Kidney capillary endothelial cell (primary cell): Measurements from ENCODE around the gene BICDL1.

ENCODE experiments used
- DNase-seq: peaks from one replicate; pipeline ENCODE4 v3.0.0-alpha.2; 2018; ENCODE audit warnings: low spot score

The BICDL1 gene

GRCh38 chr12:120130011-120130410 lies 141.0 kb downstream of the BICDL1 start:
- no peak for DNase-seq

DNA sequence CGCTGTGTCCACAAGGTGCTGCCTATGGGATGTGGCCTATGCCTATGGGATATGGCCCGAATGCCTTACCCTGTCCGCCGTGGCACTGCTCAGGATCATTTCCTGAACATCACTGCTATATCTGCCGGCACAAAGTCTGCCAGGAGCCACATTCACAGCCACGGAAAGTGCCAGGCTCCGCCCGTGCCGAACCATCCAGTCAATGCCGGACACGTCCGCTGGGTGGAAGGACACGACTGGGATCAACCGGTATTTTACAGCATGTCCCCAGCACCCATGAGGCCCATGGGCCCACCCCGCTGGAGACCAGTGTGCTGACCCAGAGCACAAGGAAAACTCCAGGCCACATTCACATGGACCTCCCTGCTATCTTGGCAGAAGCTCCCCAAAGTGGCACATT lies 142.1 kb downstream of the BICDL1 start:
- DNase-seq = no peak

- DNase-seq = no peak
These were observed 143.2 kb downstream of the BICDL1 start for GRCh38 chr12:120132054-120132836.

GRCh38 chr12:120132863-120133385 lies 143.9 kb downstream of the BICDL1 start:
- no peak for DNase-seq

- no peak for DNase-seq
These were observed 145.4 kb downstream of the BICDL1 start for GRCh38 chr12:120134307-120134980.

DNA sequence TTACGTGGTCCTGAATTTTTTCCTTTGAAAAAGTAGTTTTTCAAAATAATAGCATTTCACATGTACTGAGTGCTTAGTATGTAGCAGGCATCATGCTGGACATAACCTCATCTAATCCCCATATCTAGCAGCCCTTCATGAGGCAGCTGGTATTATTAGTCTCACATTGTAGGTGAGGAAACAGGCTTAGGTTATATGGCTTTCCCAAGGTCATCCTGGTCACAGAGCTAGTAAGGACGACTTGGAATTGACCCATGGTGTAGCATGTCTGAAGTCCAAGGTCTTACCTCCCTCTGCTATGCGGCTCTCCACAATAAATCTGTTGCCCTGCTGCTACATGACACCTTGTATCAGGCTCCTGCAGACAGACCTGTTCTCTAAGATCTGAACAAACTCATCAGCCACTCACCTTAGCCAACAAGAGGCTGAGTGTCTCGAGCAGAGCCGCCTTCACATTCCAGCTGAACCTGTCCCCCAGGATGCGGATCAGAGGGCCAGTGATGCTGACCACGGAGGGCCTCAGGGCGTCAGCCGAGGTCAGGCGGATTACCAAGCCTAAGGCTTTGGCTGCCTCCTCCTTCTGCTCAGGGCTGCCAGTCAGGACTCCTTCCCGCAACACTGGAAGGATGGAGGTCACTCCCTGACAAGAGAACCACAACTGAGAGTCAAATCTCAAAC lies 147.2 kb downstream of the BICDL1 start:
- DNase-seq = no peak

GRCh38 chr12:120137833-120138232 lies 148.8 kb downstream of the BICDL1 start:
- DNase-seq = no peak

DNA sequence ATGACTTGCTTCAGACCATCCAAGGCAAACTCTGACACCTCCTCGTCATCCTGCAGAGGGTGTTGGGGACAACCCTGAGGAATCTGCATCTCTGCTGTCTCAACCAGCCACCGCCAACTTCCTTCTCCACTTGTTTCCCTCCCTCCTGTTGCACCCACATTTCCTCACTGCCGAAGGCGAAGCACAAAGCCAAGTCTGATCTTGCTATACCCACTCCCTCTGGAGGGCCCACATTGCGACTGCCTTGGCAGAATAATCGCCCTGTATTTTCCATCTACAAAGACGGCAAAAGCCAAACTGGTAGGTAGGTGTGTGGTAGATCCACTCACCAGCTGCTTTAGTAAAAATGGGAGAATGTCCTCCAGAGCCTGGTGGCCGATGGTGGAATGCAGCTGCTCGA lies 149.3 kb downstream of the BICDL1 start:
- no peak for DNase-seq

DNA sequence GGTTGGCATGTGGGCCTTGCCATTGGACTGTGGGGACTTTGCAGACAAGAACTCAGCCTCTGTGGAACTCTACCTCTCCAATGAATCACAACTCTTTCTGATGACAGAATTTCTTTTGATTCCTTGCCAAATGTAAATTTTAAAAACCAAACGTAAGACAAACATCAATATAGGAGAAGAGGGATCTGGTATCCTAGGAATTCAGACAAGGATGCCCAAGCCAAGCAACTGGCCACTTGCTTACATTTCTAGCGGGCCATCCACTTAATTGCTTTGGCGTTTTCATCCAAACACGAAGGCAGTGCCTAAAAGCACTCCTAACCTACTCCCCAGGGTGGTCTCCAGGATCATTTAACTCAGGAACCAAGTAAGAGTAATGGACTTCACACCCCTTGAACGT lies 150.9 kb downstream of the BICDL1 start:
- DNase-seq = no peak

DNA sequence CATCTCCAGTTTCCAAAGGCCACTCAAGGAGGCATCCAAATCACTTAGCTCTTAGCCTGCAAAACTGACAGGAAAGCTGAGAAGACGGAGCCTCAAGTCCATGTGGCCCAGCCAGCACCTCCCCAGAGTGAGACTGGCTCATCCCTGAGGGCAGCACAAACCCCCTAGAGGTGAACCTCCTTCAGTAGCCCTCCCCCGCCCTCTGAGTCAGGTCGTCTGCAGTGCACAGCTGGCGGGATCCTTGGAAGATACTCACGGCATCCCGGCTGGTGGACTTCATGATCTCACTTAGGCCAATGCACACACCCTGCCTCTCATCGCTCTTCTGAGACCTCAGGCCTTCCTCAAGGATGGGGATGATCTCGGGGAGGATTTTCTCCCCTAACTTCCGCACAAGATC lies 151.6 kb downstream of the BICDL1 start:
- DNase-seq = no peak

GRCh38 chr12:120141336-120141735 lies 152.3 kb downstream of the BICDL1 start:
- DNase-seq = no peak

- no peak for DNase-seq
These were observed 153.3 kb downstream of the BICDL1 start for GRCh38 chr12:120142231-120142877.
